ENCODE data around the gene KAZN. TPM values are rescaled to one million over a fixed set of nuclear protein-coding genes. Genes with fewer than 3 reads are reported as not detected.

Gene KAZN
- polyA plus RNA-seq, 1 experiment: 3.7 TPM

- Histone ChIP-seq H3K9me3 (ENCODE audit: control insufficient read depth, insufficient read depth, low read length) (no peaks in the 10 kb centered on the region; the same call in 1 of the 2 replicates), H3K27me3 (ENCODE audit: control insufficient read depth, insufficient read depth, low read length) (peaks cover 5% of the 10 kb centered on the region), H3K27ac (ENCODE audit: low read depth, low read length) (peak overlapping the region; percentile 39), H3K4me3 (ENCODE audit: low read depth, low read length) (peak overlapping the region; percentile 71)
- ChIA-PET POLR2A (no interaction called here), CTCF (interaction anchor here (1.2 to 4.1 kb wide), 4 partner anchors 11 to 118 kb away, joined by 3 to 65 read pairs (median 6); no protein-coding TSS in a partner anchor)
- DNase-seq (ENCODE audit: low read depth, low spot score): no peak
- TF ChIP-seq CTCF (IDR thresholded peaks at IDR 0.05; ENCODE audit: low read depth, low read length): peak; percentile 71
These were observed 555.5 kb downstream of the KAZN start for GRCh38 chr1:15153842-15154479.

GRCh38 chr1:15154480-15155036, 556.1 kb downstream of the KAZN start:
- H3K4me3 ChIP-seq (ENCODE audit: low read depth, low read length): peak overlapping the region; percentile 71
- POLR2A ChIA-PET: interaction anchor here (2.5 kb wide), 1 partner anchor 13 kb away, joined by 13 read pairs; no protein-coding TSS in a partner anchor
- DNase-seq (ENCODE audit: low read depth, low spot score): no peak
- no peak for TF ChIP-seq CTCF (IDR thresholded peaks at IDR 0.05; ENCODE audit: low read depth, low read length)
- CTCF ChIA-PET: interaction anchor here (0.6 to 2.4 kb wide), 3 partner anchors 11 to 100 kb away, joined by 3 to 8 read pairs (median 3); no protein-coding TSS in a partner anchor
- H3K27me3 ChIP-seq (ENCODE audit: control insufficient read depth, insufficient read depth, low read length): peaks cover 5% of the 10 kb centered on the region
- peak overlapping the region; percentile 39 for H3K27ac ChIP-seq (ENCODE audit: low read depth, low read length)
- H3K9me3 ChIP-seq (ENCODE audit: control insufficient read depth, insufficient read depth, low read length): no peaks in the 10 kb centered on the region; the same call in 1 of the 2 replicates

GRCh38 chr1:15155191-15155590, 556.7 kb downstream of the KAZN start:
- Histone ChIP-seq H3K27ac (ENCODE audit: low read depth, low read length) (peak overlapping the region; percentile 21), H3K27me3 (ENCODE audit: control insufficient read depth, insufficient read depth, low read length) (peaks cover 5% of the 10 kb centered on the region), H3K4me3 (ENCODE audit: low read depth, low read length) (peak overlapping the region; percentile 71), H3K9me3 (ENCODE audit: control insufficient read depth, insufficient read depth, low read length) (no peaks in the 10 kb centered on the region; the same call in 1 of the 2 replicates)
- ChIA-PET CTCF (interaction anchor here (0.6 to 2.5 kb wide), 2 partner anchors 34 to 117 kb away, joined by 3 to 12 read pairs; no protein-coding TSS in a partner anchor), POLR2A (interaction anchor here (2.5 kb wide), 1 partner anchor 12 kb away, joined by 13 read pairs; no protein-coding TSS in a partner anchor)
- DNase-seq (ENCODE audit: low read depth, low spot score): no peak
- no peak for TF ChIP-seq CTCF (IDR thresholded peaks at IDR 0.05; ENCODE audit: low read depth, low read length)

GRCh38 chr1:15155888-15156741, 557.6 kb downstream of the KAZN start:
- ChIA-PET POLR2A (interaction anchor here (0.9 to 2.5 kb wide), 2 partner anchors 11 to 23 kb away, joined by 3 to 13 read pairs; no protein-coding TSS in a partner anchor), CTCF (interaction anchor here (0.7 to 2.8 kb wide), 4 partner anchors 13 to 168 kb away, joined by 3 to 12 read pairs (median 6); no protein-coding TSS in a partner anchor)
- H3K4me3 ChIP-seq (ENCODE audit: low read depth, low read length): peak overlapping the region; percentile 40
- H3K27me3 ChIP-seq (ENCODE audit: control insufficient read depth, insufficient read depth, low read length): no peaks in the 10 kb centered on the region
- H3K9me3 ChIP-seq (ENCODE audit: control insufficient read depth, insufficient read depth, low read length): no peaks in the 10 kb centered on the region; the same call in 1 of the 2 replicates
- H3K27ac ChIP-seq (ENCODE audit: low read depth, low read length): peak overlapping the region; percentile 39
- no peak for TF ChIP-seq CTCF (IDR thresholded peaks at IDR 0.05; ENCODE audit: low read depth, low read length)
- no peak for DNase-seq (ENCODE audit: low read depth, low spot score)
